22Rv1 (cell line): Measurements from ENCODE around the gene MAGED2.

ENCODE experiments used
- CTCF ChIP-seq: fragments of 450-650 bp; IDR thresholded peaks from 2 replicates; pipeline ENCODE4 v1.5.1; 2017; ENCODE audit warnings: mild to moderate bottlenecking
- ZFX ChIP-seq: fragments of 450-650 bp; IDR thresholded peaks from 2 replicates; pipeline ENCODE4 v1.6.1; 2017; ENCODE audit warnings: antibody characterized with exemption, borderline replicate concordance

- TF ChIP-seq CTCF (no peak), ZFX (no peak)
These were observed 12.8 kb upstream of the MAGED2 start for GRCh38 chrX:54794795-54795194.
